ENCODE data around the gene ADGRG3.
A peak's percentile ranks its signal among the peaks of the same experiment; 100 is the strongest.

Gene ADGRG3

GRCh38 chr16:57658130-57658877 is 9.8 kb upstream of the ADGRG3 start:
- Mint-ChIP-seq H3K9me3 (no peaks in the 10 kb centered on the region), H3K27me3 (ENCODE audit: low read depth, poor library complexity) (peaks cover 6% of the 10 kb centered on the region), H3K27ac (peak overlapping the region; percentile 12), H3K36me3 (ENCODE audit: low read depth) (no peaks in the 10 kb centered on the region), H3K4me1 (peaks cover 13% of the 10 kb centered on the region), H3K4me3 (no peak overlapping the region)
- TF ChIP-seq CTCF (IDR thresholded peaks at IDR 0.05) = no peak
- DNase-seq = no peak

GRCh38 chr16:57658878-57659674 is 9.0 kb upstream of the ADGRG3 start:
- no peak for TF ChIP-seq CTCF (IDR thresholded peaks at IDR 0.05)
- no peaks in the 10 kb centered on the region for H3K36me3 Mint-ChIP-seq (ENCODE audit: low read depth)
- H3K9me3 Mint-ChIP-seq = no peaks in the 10 kb centered on the region
- H3K4me1 Mint-ChIP-seq = peaks cover 6% of the 10 kb centered on the region
- no peak for DNase-seq
- peaks cover 6% of the 10 kb centered on the region for H3K27me3 Mint-ChIP-seq (ENCODE audit: low read depth, poor library complexity)
- no peak overlapping the region for H3K27ac Mint-ChIP-seq
- no peak overlapping the region for H3K4me3 Mint-ChIP-seq

- no peak for TF ChIP-seq CTCF (IDR thresholded peaks at IDR 0.05)
- H3K9me3 Mint-ChIP-seq = no peaks in the 10 kb centered on the region
- no peak overlapping the region for H3K27ac Mint-ChIP-seq
- no peaks in the 10 kb centered on the region for H3K36me3 Mint-ChIP-seq (ENCODE audit: low read depth)
- DNase-seq = no peak
- H3K4me1 Mint-ChIP-seq = peaks cover 16% of the 10 kb centered on the region
- H3K27me3 Mint-ChIP-seq (ENCODE audit: low read depth, poor library complexity) = peaks cover 6% of the 10 kb centered on the region
- H3K4me3 Mint-ChIP-seq = no peak overlapping the region
These were observed 7.2 kb upstream of the ADGRG3 start for GRCh38 chr16:57660715-57661463.

GRCh38 chr16:57661510-57661909 is 6.6 kb upstream of the ADGRG3 start:
- Mint-ChIP-seq H3K4me1 (peaks cover 16% of the 10 kb centered on the region), H3K27me3 (ENCODE audit: low read depth, poor library complexity) (peaks cover 6% of the 10 kb centered on the region), H3K36me3 (ENCODE audit: low read depth) (no peaks in the 10 kb centered on the region), H3K27ac (peak overlapping the region; percentile 78), H3K9me3 (no peaks in the 10 kb centered on the region), H3K4me3 (no peak overlapping the region)
- no peak for DNase-seq
- no peak for TF ChIP-seq CTCF (IDR thresholded peaks at IDR 0.05)

- Mint-ChIP-seq H3K4me3 (no peak overlapping the region), H3K27ac (peak overlapping the region; percentile 78), H3K9me3 (no peaks in the 10 kb centered on the region), H3K4me1 (peaks cover 16% of the 10 kb centered on the region), H3K36me3 (ENCODE audit: low read depth) (no peaks in the 10 kb centered on the region), H3K27me3 (ENCODE audit: low read depth, poor library complexity) (peaks cover 6% of the 10 kb centered on the region)
- DNase-seq = no peak
- no peak for TF ChIP-seq CTCF (IDR thresholded peaks at IDR 0.05)
These were observed 5.9 kb upstream of the ADGRG3 start for GRCh38 chr16:57661936-57662906.
